Common myeloid progenitor, CD34-positive (primary cell): ENCODE data around the gene C2CD3.

Experiments used
- CTCF ChIA-PET: fragments of 350-600 bp; sonication (Branson Sonifier 250); formaldehyde crosslinking; loops from one replicate; lab custom pipeline; 2021; ENCODE audit warnings: antibody characterized with exemption; lab: Charles Lee
- POLR2A ChIA-PET: fragments of 350-600 bp; sonication (Branson Sonifier 250); formaldehyde crosslinking; loops from one replicate; lab custom pipeline; 2021; ENCODE audit warnings: antibody characterized with exemption; lab: Charles Lee
- DNase-seq, 3 donors: peaks; one replicate each; pipeline versions ENCODE4 v3.0.0 to v3.0.0-alpha.2; 2013
- H3K27ac ChIP-seq, 2 experiments: 1 replicate in 1 of 2; 2 replicates in 1 of 2; pipeline ENCODE4 v1.7.0; 2013; ENCODE audit warnings: inconsistent platforms in 2 of 2, low read length in 2 of 2, mild to moderate bottlenecking in 2 of 2, low read depth in 1 of 2, moderate library complexity in 1 of 2; ENCODE audit not compliant: severe bottlenecking in 2 of 2, insufficient read depth in 1 of 2, poor library complexity in 1 of 2
- H3K27me3 ChIP-seq, 5 experiments: replicated peaks in 2 of 5; 1 replicate in 3 of 5; 2 replicates in 2 of 5; pipeline versions ENCODE4 v1.6.1 to v1.7.0; 2013; ENCODE audit warnings: low read length in 4 of 5, mild to moderate bottlenecking in 2 of 5, moderate library complexity in 2 of 5, inconsistent platforms in 1 of 5; ENCODE audit not compliant: insufficient read depth in 5 of 5, control insufficient read depth in 4 of 5
- H3K36me3 ChIP-seq, 4 experiments: 1 replicate in 2 of 4; 2 replicates in 2 of 4; pipeline versions ENCODE4 v1.6.1 to v1.7.0; 2013; ENCODE audit warnings: low read length in 3 of 4, control low read depth in 1 of 4, mild to moderate bottlenecking in 1 of 4; ENCODE audit not compliant: control insufficient read depth in 4 of 4, insufficient read depth in 4 of 4
- H3K4me1 ChIP-seq, 4 experiments: 1 replicate in 3 of 4; 2 replicates in 1 of 4; pipeline versions ENCODE4 v1.6.1 to v1.7.1; 2013; ENCODE audit warnings: low read length in 3 of 4, mild to moderate bottlenecking in 3 of 4, control low read depth in 1 of 4, inconsistent platforms in 1 of 4, moderate library complexity in 1 of 4; ENCODE audit not compliant: control insufficient read depth in 4 of 4, insufficient read depth in 4 of 4; ENCODE audit errors: control extremely low read depth in 1 of 4
- H3K4me3 ChIP-seq, 7 experiments: 1 replicate in 4 of 7; 2 replicates in 3 of 7; pipeline versions ENCODE4 v1.5.1 to v1.7.0; 2013; ENCODE audit warnings: mild to moderate bottlenecking in 7 of 7, low read length in 6 of 7, moderate library complexity in 6 of 7, inconsistent platforms in 2 of 7, low read depth in 2 of 7, control low read depth in 1 of 7; ENCODE audit not compliant: insufficient read depth in 4 of 7, control insufficient read depth in 1 of 7; ENCODE audit errors: extremely low read depth in 1 of 7
- H3K9me3 ChIP-seq, 5 experiments: 1 replicate in 4 of 5; 2 replicates in 1 of 5; pipeline versions ENCODE4 v1.6.1 to v1.7.1; 2013; ENCODE audit warnings: low read length in 4 of 5, mild to moderate bottlenecking in 2 of 5, inconsistent platforms in 1 of 5, low read depth in 1 of 5, moderate library complexity in 1 of 5; ENCODE audit not compliant: control insufficient read depth in 4 of 5, insufficient read depth in 2 of 5; ENCODE audit errors: control extremely low read depth in 1 of 5
- WGBS: methylation state at CpG from one replicate; pipeline ENCODE4 v1.1.5; 2013; ENCODE audit not compliant: insufficient coverage; 5-methylcytosine and 5-hydroxymethylcytosine counted together

C2CD3 gene

GRCh38 chr11:73983741-73984538 lies 186.9 kb downstream of the C2CD3 start:
- peak overlapping the region in 4 of 7 experiments; percentile 48 to 93 (median 72) for H3K4me3 ChIP-seq
- H3K4me1 ChIP-seq, result peaks cover 14 to 53% (median 46%) of the 10 kb centered on the region in 4 experiments
- ChIA-PET POLR2A (interaction anchor here (0.5 to 3.2 kb wide), 3 partner anchors 11 to 121 kb away, joined by 4 to 14 read pairs (median 13); no protein-coding TSS in a partner anchor), CTCF (interaction anchor here (0.9 to 1.2 kb wide), 2 partner anchors 11 to 21 kb away, joined by 3 to 4 read pairs; no protein-coding TSS in a partner anchor)
- no peaks in the 10 kb centered on the region for H3K9me3 ChIP-seq
- peak overlapping the region; percentile 93 to 97 for H3K27ac ChIP-seq
- DNase-seq, result peak in 2 of 3 donors; percentile 77 to 78
- WGBS, result 84% methylated on average over 9 of the region's 18 CpGs
- peaks cover 0 to 23% (median 10%) of the 10 kb centered on the region in 4 experiments for H3K36me3 ChIP-seq
- no peaks in the 10 kb centered on the region for H3K27me3 ChIP-seq

- H3K27ac ChIP-seq, result peak overlapping the region; percentile 93 to 97
- H3K4me3 ChIP-seq, result peak overlapping the region; percentile 75 to 93 (median 87)
- no peaks in the 10 kb centered on the region for H3K27me3 ChIP-seq
- WGBS, result 2% methylated on average over 52 of the region's 56 CpGs
- H3K9me3 ChIP-seq, result no peaks in the 10 kb centered on the region
- H3K4me1 ChIP-seq, result peaks cover 18 to 57% (median 51%) of the 10 kb centered on the region in 4 experiments
- peaks cover 2 to 31% (median 17%) of the 10 kb centered on the region in 4 experiments for H3K36me3 ChIP-seq
- POLR2A ChIA-PET, result interaction anchor here (0.6 to 3.2 kb wide), 7 partner anchors 12 to 116 kb away, joined by 3 to 14 read pairs (median 6); no protein-coding TSS in a partner anchor
- CTCF ChIA-PET, result interaction anchor here (0.9 to 3.1 kb wide), 3 partner anchors 10 to 32 kb away, joined by 3 to 15 read pairs (median 5); no protein-coding TSS in a partner anchor
- peak; percentile 97 to 99 (median 99) for DNase-seq
Measured at GRCh38 chr11:73982990-73983740, 187.6 kb downstream of the C2CD3 start.

- 0% methylated on average over 29 of the region's 43 CpGs for WGBS
- Histone ChIP-seq H3K9me3 (no peaks in the 10 kb centered on the region), H3K27me3 (no peaks in the 10 kb centered on the region), H3K36me3 (peaks cover 6 to 37% (median 23%) of the 10 kb centered on the region in 4 experiments), H3K27ac (peak within 1 kb of the TSS; percentile 93 to 97), H3K4me3 (peak within 1 kb of the TSS; percentile 75 to 93 (median 87)), H3K4me1 (peaks cover 18 to 60% (median 53%) of the 10 kb centered on the region in 4 experiments)
- CTCF ChIA-PET, result interaction anchor here (0.9 to 3.1 kb wide), 3 partner anchors 10 to 33 kb away, joined by 3 to 15 read pairs (median 5); no protein-coding TSS in a partner anchor
- DNase-seq, result peak; percentile 79 to 89 (median 85)
- POLR2A ChIA-PET, result interaction anchor here (0.6 to 3.2 kb wide), 7 partner anchors 12 to 116 kb away, joined by 3 to 14 read pairs (median 6); no protein-coding TSS in a partner anchor
Measured at GRCh38 chr11:73982595-73982989, 188.2 kb downstream of the C2CD3 start, which contains the start of gene UCP2. UCP2 (minus strand) TSS chr11:73982843; CDS start chr11:73978378, 4,465 bp downstream.

- Histone ChIP-seq H3K4me1 (peaks cover 18 to 69% (median 53%) of the 10 kb centered on the region in 4 experiments), H3K27ac (peak overlapping the region; percentile 93 to 97), H3K4me3 (peak overlapping the region; percentile 75 to 93 (median 87)), H3K9me3 (no peaks in the 10 kb centered on the region), H3K36me3 (peaks cover 19 to 50% (median 36%) of the 10 kb centered on the region in 4 experiments), H3K27me3 (no peaks in the 10 kb centered on the region)
- CTCF ChIA-PET, result interaction anchor here (0.8 to 3.4 kb wide), 9 partner anchors 11 to 52 kb away, joined by 3 to 15 read pairs (median 5); no protein-coding TSS in a partner anchor
- 95% methylated on average over 8 of the region's 13 CpGs for WGBS
- DNase-seq, result no peak
- POLR2A ChIA-PET, result interaction anchor here (0.8 to 2.9 kb wide), 2 partner anchors 8 to 11 kb away, joined by 4 to 13 read pairs; no protein-coding TSS in a partner anchor
Measured at GRCh38 chr11:73981051-73981805, 189.6 kb downstream of the C2CD3 start.

GRCh38 chr11:73980001-73980961 lies 190.5 kb downstream of the C2CD3 start:
- peak overlapping the region in 6 of 7 experiments; percentile 75 to 93 (median 88) for H3K4me3 ChIP-seq
- peak; percentile 78 to 97 (median 93) for DNase-seq
- H3K36me3 ChIP-seq, result peaks cover 24 to 60% (median 42%) of the 10 kb centered on the region in 4 experiments
- peak overlapping the region; percentile 59 to 97 for H3K27ac ChIP-seq
- POLR2A ChIA-PET, result interaction anchor here (0.6 to 1.1 kb wide), 3 partner anchors 11 to 30 kb away, joined by 3 to 5 read pairs (median 3); no protein-coding TSS in a partner anchor
- CTCF ChIA-PET, result interaction anchor here (0.7 to 3.4 kb wide), 16 partner anchors 10 to 54 kb away, joined by 3 to 15 read pairs (median 4); no protein-coding TSS in a partner anchor
- WGBS, result 41% methylated on average over 4 of the region's 6 CpGs
- no peaks in the 10 kb centered on the region for H3K9me3 ChIP-seq
- no peaks in the 10 kb centered on the region for H3K27me3 ChIP-seq
- peaks cover 18 to 74% (median 53%) of the 10 kb centered on the region in 4 experiments for H3K4me1 ChIP-seq
